CD1c-positive myeloid dendritic cell (primary cell): Measurements from ENCODE around the gene EFNB2.
A peak's percentile ranks its signal among the peaks of the same experiment; 100 is the strongest.

ENCODE experiments used
- DNase-seq: peaks from one replicate; pipeline ENCODE4 v3.0.0-alpha.2; 2016; ENCODE audit errors: extremely low spot score

EFNB2 gene

DNA sequence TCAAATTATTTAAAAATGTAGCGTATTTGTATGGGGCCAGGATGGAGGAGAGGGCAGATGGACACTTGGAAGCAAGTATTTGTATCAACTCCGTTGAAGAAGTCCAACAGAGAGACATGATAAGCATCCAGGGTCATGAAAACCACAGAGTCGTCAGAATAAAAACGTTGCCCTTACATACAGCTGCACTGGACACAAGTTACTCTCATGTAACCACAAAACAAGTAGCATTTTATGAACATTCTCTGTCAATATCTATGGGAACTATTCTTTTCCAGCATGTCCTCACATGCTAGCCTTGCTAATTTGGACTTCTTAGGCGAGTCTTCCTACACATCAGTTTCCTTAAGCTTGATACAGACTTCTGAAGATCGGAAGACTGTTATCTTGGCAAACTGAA lies 35.0 kb downstream of the EFNB2 start:
- DNase-seq: no peak

GRCh38 chr13:106499896-106500295 lies 35.6 kb downstream of the EFNB2 start:
- DNase-seq: no peak

DNA sequence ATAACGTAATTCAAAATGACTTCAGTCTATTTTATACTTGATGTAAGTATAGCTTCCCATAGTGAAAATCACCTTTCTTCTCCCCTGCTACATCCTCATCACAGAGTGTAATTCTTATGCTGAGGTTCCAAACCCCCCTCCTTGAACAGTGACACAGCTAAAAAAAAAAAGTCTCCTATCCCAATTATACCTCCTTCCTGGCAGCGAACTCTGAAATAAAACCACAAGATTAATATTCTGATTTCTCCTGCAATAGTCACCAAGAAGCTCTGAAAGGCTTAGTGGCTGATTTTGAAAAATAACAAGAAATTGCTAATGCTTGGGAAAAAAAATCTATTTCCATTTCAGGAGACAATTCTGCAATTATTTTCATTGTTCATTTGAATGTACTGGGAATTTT lies 36.3 kb downstream of the EFNB2 start:
- DNase-seq: no peak

DNA sequence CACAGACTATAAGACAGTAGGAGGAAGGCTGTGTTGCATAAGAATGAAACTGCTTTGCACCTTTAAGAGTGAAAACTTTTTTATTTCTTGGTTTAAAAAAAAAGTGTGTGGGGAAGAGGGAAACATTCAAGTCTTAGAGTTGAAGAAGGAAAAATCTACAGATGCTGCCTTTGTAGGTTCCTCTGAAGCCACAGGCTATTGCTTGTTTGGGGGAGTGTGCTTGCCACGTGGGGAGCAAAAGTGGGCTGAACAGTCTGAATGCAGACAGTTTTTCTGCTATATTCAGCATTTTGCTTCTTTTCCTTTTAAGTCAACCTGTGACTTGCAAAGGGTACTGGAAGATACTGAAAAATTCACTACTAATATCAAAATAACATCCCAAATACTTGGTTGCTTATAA lies 36.9 kb downstream of the EFNB2 start:
- no peak for DNase-seq

GRCh38 chr13:106498158-106498557 lies 37.3 kb downstream of the EFNB2 start:
- DNase-seq: no peak

DNA sequence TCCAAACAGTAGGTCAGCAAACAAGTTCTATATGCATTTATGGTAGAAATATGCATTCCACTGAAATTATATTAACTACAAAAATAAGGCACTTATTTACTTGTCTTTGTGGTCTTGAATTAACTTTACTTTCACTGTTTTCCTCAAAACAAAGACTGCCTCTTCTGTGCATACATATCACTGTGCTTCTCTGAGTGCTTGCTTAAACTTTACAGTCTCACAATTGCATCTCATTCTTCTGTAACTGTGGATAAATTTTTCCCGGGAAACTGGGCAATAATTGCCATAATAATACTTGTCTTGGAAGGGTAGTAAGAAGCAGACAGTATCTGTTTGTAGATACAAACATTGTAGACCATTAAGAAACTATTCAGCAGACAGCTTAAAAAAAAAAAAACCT lies 38.4 kb downstream of the EFNB2 start:
- no peak for DNase-seq

GRCh38 chr13:106496072-106496997 lies 39.1 kb downstream of the EFNB2 start:
- DNase-seq: no peak

DNA sequence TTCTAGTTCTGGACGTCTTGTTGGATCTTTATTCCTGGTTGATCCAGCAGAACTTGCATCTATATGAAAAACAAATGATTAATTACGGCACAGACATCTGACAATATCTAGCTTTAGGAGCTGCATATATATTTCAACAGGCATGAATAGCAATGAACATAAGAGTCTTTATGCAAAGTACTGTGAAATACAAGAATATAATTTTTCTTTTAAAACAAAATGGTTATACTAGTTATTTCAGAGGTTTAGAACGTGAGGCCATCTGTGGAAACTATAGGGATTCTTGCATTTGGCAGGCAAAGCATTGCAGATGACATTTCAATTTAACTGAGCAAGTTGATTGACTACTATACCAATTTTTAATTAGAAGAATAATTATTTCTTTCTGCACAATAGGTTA lies 40.5 kb downstream of the EFNB2 start:
- DNase-seq: no peak

DNA sequence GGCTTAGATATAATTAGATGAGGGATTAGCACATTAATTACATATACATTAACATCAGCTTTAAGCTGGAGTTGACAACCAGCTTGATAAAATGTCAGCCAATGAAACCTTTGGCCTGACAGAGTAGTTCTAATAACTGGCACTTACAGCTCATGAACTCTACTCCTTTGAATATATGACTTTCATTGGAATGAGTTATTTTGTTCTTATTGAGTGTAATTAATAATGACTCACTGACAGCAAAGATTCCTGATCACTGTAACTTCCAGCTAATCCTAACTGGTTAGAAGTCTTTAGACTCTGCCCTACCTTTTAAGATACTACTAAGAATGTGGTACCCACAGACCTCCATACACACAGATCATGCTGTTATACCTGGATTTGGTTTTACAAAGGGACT lies 41.0 kb downstream of the EFNB2 start:
- DNase-seq: no peak

- peak; percentile 61 for DNase-seq
Measured at GRCh38 chr13:106493533-106494220, 41.8 kb downstream of the EFNB2 start.

DNA sequence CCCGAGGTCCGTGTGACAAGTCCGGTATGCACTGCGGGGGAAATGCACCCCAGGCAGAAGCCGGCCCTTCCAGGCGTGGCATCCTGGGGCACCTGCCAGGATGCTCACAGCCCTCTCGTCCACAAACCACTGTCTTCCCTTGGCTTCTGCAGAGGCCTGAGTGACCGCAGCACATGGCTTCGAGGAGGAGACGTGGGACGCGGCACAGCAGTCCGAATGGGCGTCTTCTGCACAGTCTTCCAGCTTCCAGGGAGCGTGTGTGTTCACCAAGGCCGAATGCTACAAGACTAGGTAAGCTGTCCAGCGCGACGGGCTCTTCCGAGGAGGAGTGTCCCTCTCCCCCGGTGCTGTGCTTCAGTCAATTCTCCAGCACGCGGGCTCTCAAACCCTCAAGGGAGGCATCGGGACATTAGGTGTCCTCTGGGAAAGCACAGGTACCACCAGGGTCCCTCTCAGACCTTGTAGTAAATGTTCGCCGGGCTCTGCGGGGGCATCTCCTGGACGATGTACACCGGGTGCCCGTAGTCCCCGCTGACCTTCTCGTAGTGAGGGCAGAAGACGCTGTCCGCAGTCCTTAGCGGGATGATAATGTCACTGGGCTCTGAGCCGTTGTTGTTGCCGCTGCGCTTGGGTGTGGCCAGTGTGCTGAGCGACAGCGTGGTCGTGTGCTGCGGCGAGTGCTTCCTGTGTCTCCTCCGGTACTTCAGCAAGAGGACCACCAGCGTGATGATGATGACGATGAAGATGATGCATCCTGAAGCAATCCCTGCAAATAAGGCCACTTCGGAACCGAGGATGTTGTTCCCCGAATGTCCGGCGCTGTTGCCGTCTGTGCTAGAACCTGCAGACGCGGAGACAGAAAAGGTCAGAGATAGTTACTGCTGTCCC lies 42.6 kb downstream of the EFNB2 start:
- no peak for DNase-seq

GRCh38 chr13:106491928-106492587 lies 43.4 kb downstream of the EFNB2 start:
- no peak for DNase-seq

DNA sequence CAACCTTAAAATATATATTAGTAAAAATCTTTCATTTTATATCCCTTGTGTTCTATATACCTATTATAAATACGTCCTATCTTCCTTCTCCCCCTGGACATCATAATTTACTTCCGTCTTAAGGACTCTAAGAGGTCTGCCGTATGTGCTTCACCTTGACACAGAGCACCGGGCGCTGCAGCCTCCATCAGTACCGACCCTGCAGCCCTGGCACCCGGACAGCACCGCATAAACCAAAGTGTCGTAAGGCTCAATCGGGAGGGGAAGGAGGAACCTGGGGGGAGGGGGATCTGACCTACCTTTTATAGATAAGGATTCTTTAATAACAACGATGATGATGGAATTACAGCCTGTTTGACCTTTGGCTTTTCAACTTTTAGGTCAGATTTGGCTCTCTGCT lies 44.0 kb downstream of the EFNB2 start:
- no peak for DNase-seq

DNA sequence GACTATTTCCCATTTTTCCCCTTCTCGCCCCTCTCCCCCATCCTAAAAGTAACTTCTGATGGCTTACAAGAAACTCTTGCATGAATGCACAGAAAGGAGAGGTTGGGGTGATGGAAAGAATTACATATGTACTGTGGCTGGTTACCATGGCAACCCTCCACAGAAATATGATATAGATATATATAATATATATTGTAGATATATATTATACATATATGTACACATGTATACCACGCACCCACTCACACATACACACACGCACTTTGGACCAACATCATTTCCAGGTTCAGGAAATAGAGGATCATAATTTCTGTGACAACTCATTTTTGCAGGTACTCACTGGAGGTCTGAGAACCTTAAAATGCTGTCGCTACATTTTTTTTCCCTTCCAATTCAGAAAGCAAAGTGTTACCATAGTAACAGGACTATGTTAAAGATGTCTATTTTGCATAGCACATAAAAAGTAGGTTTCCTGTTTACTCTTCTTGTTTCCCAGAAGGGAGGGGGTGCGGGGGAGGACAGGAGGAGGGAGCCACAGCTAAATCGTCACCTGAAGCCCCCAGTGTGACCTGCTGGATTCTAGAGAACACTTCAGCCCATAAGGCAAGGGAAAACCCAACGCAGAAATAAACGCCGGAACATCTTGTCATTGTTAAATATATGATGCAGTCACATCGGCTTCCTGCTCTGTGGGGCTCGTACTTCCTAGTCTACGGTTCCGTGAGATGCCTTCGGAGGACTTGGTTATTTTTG lies 44.7 kb downstream of the EFNB2 start:
- DNase-seq: no peak

DNA sequence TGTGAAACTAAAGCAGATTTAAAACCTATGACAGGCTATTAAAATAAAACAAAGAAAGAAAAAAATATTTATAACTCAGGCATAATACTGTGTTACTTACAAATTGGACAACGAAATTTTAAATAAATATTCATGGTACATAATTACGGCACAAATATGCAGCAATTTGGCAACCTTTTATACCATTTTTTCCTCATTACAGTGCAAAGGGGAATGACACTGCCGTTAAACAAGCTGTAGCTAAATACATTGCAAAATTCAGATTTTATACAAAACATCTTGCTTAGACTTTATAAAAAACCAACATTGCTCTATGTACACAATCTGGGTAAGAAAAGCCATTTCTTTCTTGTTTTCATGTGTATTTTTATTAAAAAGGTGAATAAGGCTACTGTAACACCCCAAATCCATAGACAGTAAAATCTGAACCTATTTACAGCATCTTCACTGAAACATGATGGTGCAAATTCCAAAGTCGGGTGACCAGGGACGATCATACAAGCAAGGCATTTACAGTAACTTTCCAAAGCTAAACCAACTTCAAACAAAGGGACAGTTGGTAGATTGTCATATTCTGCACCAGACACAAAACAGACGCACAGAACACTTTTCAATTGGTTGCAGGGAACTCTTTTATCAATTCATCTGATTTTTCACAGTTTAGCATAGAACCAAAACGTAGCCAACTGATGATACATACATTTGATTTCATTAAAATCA lies 45.5 kb downstream of the EFNB2 start:
- DNase-seq: no peak

DNA sequence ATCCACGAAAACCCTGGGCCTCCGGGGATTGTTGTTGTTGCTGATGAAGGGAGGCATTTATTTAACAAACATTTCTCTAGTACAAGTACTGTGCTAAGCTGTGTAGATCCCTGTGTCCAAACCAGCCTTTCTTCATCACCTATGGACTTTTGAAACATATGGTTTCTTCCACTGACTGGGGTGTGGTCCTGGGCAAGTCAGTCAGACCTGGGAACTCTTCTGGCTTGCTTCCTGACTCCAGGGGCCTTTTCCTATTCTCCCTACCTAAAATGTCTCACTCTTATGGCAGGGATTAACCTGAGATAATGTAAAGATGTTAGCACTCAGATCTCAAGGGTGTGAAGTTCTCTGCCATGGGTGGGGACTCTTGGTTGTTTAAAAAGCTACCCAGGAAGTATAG lies 46.8 kb downstream of the EFNB2 start:
- DNase-seq: no peak

GRCh38 chr13:106488076-106488475 lies 47.4 kb downstream of the EFNB2 start:
- DNase-seq: no peak

DNA sequence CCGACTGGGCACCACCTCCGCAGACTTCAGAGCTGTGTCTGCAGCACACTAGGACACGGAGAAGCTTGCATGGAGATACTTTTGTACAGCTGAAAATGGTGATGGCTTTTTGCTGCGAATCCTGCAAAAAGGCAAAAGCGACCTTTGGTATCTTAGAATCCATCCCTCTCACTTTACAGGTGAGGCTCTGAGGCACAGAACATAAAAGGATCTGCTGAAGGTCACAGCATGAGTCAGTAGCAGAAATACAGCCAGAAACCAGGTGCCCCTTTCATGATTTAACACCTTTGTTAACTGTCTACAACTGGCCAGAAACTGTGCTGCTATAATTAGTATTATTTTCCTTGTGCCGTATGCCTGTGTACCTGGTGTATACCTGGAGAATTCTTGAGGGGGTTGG lies 48.3 kb downstream of the EFNB2 start:
- DNase-seq: no peak

DNA sequence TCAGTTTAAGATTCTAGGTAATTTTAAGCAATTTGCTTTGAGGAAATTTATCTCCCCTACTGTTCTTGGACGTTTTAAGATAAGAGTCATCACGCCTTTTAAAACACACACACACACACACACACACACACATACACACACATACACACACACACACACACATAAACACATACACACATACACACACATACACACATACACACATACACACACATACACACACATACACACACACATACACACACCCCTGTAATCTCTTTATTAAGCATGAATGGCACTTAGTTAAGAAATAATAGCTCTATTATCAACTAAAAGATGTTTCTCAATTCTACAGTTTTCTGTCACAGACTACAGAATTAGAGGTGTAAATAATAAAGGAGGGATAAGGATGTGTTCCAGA lies 49.2 kb downstream of the EFNB2 start:
- DNase-seq: no peak

DNA sequence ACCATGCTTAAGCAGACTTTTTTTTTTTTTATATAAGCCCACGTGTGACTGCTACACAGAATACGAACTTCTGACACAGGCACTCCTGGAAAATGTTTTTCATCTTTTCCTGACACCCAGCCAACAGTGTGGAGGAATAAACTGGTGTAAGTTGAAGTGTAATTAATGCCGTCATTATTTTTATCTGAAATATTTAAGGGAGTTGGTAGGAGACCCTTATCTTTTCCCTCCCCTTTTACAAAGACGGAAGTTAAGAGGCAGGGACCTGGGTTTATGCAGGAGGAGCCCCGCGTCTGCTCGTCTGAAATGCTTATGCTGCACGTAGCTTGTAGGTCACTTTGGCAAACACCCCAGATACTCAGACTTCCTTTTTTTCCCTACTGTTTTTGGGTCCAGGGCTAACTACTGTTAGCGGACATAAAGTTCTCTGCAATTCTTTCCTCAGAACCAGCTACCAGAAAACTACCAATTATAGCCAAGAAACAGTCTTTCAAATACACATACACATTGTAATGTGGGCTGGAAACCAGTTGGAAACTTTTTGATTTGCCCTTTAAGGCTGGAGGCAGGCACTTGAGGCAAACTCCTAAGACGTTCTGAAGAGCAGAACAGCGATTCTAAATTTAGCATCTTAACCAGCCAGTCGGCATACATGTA lies 50.8 kb downstream of the EFNB2 start:
- DNase-seq: no peak
